Heart right ventricle (tissue), 16 donors: ENCODE data around the gene HINT3. TPM values are rescaled to one million over a fixed set of nuclear protein-coding genes. Genes with fewer than 3 reads are reported as not detected.
A peak's percentile ranks its signal among the peaks of the same experiment; 100 is the strongest.

ENCODE experiments used
- ATAC-seq, 8 donors: fragments of 200-7000 bp; cut with Tn5 transposase; one replicate each; pipeline ENCODE4 v1.9.1; 2020; ENCODE audit warnings: mild to moderate bottlenecking in 8 of 8, moderate library complexity in 8 of 8, moderate number of reproducible peaks in 1 of 8
- DNase-seq, 2 donors: peaks; one replicate each; pipeline ENCODE4 v3.0.0-alpha.2; 2020
- H3K27ac ChIP-seq, 10 donors: fragments of 200-600 bp; sonication (generic) in 2 of 10; one replicate each; pipeline versions ENCODE4 v1.5.0 to v1.8.0; 2020 to 2022; ENCODE audit warnings: mild to moderate bottlenecking in 3 of 10
- H3K27me3 ChIP-seq, 7 donors: fragments of 200-600 bp; one replicate each; pipeline ENCODE4 v1.8.0; 2021 to 2022; ENCODE audit warnings: mild to moderate bottlenecking in 2 of 7
- H3K36me3 ChIP-seq, 9 donors: fragments of 200-600 bp; sonication (generic) in 1 of 9; one replicate each; pipeline versions ENCODE4 v1.5.0 to v1.8.0; 2020 to 2022; ENCODE audit warnings: mild to moderate bottlenecking in 2 of 9
- H3K4me1 ChIP-seq, 9 donors: fragments of 200-600 bp; sonication (generic) in 1 of 9; one replicate each; pipeline versions ENCODE4 v1.5.0 to v1.8.0; 2020 to 2022; ENCODE audit warnings: mild to moderate bottlenecking in 4 of 9
- H3K4me3 ChIP-seq, 10 donors: fragments of 200-600 bp; sonication (generic) in 2 of 10; one replicate each; pipeline versions ENCODE4 v1.5.0 to v1.8.0; 2020 to 2022; ENCODE audit warnings: mild to moderate bottlenecking in 7 of 10, moderate library complexity in 2 of 10
- H3K9me3 ChIP-seq, 11 donors: fragments of 200-600 bp in 10 of 11; sonication (generic) in 2 of 11; one replicate each; pipeline versions ENCODE4 v1.5.0 to v1.8.0; 2013 to 2022; ENCODE audit warnings: mild to moderate bottlenecking in 2 of 11, control low read depth in 1 of 11, moderate library complexity in 1 of 11
- WGBS, 2 donors: extraction: QIAGEN DNeasy Blood & Tissue Kit; methylation state at CpG; one replicate each; pipeline ENCODE4 v1.1.7; 2013; ENCODE audit warnings: inconsistent platforms in 1 of 2; 5-methylcytosine and 5-hydroxymethylcytosine counted together
- intact Hi-C, 10 donors: fragments of 100-400 bp; cut with DNase I; formaldehyde crosslinking; loops; one replicate each; pipeline versions ENCODE4 v1.11.1 to v1.14.2; 2022
- polyA plus RNA-seq, 2 donors: library from polyadenylated mRNA; stranded (reverse); fragments of 200-250 nt; gene quantifications; one replicate each; pipeline ENCODE4 v1.2.3, GENCODE V29; 2013
- total RNA-seq, 10 donors: library from RNA; stranded (reverse); fragmentation: NEBNext Ultra II Directional in 3 of 10; extraction: Animal tissue kit (Norgen Biotek cat#: 25700) in 3 of 10; gene quantifications; one replicate each; pipeline versions ENCODE4 v1.2.1 to v1.2.4, GENCODE V29; 2021 to 2023
- TF ChIP-seq, protein P1 (sequence below), 9 donors: fragments of 200-600 bp; sonication (generic) in 2 of 9; IDR thresholded peaks; one replicate each; pipeline versions ENCODE4 v1.5.0 to v1.8.0; 2021 to 2022; ENCODE audit warnings: antibody characterized with exemption in 9 of 9, mild to moderate bottlenecking in 5 of 9, moderate library complexity in 1 of 9
- donor health status: Arrhythmogenic right ventricular cardiomyopathy.
- donor health status: ischemic (EF 13 %, LVEDD 7.1; RV severe dilation, severe dysfunction).
- donor health status: healthy with polysubstance abuse.
- donor health status: DM: no; HTN: yes; CAD: no.
- donor health status: DM: no; HTN: no; CAD: no.
- donor health status: ischemic (EF 25% LVEDD 6.9; RV normal size, moderate dysfunction).
- donor health status: ischemic (EF 25% LVEDD 5.7; RV mildly dilated, moderate dysfunction).
- donor health status: healthy.
- donor health status: DM: yes; HTN: yes; CAD: no.
- donor health status: Ischemic cardiomyopathy.
- donor health status: ischemic (EF 35%, LVEDD 5.7; RV mildly dilated, moderate dysfunction).
- donor health status: nonischemic (EF 11% LVEDD 7.7; RV severe dilation, severe dysfunction).
- donor health status: DM: yes; HTN: yes; CAD: no.
- donor health status: PGD.
- donor health status: ischemic (EF 29% LVEDD 5.4; RV normal size, mild dysfunction).
- donor health status: nonischemic (EF 23%, LVEDD 6.1; RV moderate dilation, normal function).

The HINT3 gene
- total and polyA plus RNA-seq, 12 donors: 6.2 to 41.6 (median 33.6) TPM

DNA sequence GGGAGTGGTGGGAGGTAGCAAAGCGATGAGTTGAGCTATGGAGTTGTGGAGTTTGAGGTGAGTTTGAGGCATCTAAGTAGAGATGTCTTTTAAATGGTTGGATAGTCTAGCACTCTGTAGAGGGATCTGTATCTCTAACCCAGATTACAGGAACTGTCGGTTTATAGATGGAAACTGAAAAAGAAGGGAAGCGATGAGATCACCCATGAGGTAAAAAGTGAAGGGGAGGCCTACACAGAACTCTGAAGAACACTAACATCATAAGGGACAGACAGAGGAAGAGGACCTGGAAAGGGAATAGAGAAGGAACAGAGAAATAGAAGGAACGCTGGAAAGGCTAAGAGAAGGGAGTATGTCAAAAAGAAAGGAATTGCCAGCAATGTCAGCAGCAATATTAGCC, 2.5 kb downstream of the HINT3 start:
- peaks cover 0 to 30% (median 24%) of the 10 kb centered on the region in 9 donors for H3K4me1 ChIP-seq
- H3K36me3 ChIP-seq: peaks cover 0 to 8% (median 0%) of the 10 kb centered on the region in 9 donors
- TF ChIP-seq, protein P1, sequence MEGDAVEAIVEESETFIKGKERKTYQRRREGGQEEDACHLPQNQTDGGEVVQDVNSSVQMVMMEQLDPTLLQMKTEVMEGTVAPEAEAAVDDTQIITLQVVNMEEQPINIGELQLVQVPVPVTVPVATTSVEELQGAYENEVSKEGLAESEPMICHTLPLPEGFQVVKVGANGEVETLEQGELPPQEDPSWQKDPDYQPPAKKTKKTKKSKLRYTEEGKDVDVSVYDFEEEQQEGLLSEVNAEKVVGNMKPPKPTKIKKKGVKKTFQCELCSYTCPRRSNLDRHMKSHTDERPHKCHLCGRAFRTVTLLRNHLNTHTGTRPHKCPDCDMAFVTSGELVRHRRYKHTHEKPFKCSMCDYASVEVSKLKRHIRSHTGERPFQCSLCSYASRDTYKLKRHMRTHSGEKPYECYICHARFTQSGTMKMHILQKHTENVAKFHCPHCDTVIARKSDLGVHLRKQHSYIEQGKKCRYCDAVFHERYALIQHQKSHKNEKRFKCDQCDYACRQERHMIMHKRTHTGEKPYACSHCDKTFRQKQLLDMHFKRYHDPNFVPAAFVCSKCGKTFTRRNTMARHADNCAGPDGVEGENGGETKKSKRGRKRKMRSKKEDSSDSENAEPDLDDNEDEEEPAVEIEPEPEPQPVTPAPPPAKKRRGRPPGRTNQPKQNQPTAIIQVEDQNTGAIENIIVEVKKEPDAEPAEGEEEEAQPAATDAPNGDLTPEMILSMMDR (IDR thresholded peaks at IDR 0.05): no peak
- H3K27me3 ChIP-seq: no peaks in the 10 kb centered on the region
- ATAC-seq (no peak), DNase-seq (no peak)
- H3K27ac ChIP-seq: peak overlapping the region in 1 of 10 donors; percentile 6
- no peak overlapping the region for H3K4me3 ChIP-seq
- WGBS, 2 donors: 86 to 92% methylated on average over 4 of the region's 4 CpGs
- no peaks in the 10 kb centered on the region for H3K9me3 ChIP-seq
- intact Hi-C loops: loop anchor here in 8 of 10 donors (5.0 to 10.0 kb wide), 11 partner anchors 42 to 657 kb away; partner anchors contain the start of genes NCOA7 (in 3 of the 8) and HDDC2 (in 2 of the 8)

DNA sequence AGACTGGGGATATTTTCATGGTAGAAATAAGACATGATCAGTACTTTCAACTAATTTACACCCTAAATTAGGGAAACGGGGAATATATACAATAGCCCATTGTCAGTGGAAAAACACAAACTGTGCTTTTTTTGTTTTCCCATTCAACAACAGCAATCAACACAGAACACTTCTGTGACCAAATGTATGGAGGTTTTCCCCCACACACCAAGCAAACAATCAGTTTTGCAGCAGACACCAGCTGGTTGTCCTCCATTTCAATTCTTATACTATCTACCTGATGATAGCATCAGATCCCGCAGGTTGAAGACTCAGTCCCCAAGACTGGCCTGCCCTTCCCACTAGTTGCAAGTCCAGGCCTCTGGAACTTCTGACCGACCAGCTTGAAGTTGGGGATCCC, 4.5 kb downstream of the HINT3 start:
- H3K4me1 ChIP-seq: peaks cover 0 to 26% (median 24%) of the 10 kb centered on the region in 9 donors
- H3K9me3 ChIP-seq: no peaks in the 10 kb centered on the region
- no peak overlapping the region for H3K4me3 ChIP-seq
- peaks cover 0 to 8% (median 0%) of the 10 kb centered on the region in 9 donors for H3K36me3 ChIP-seq
- no peak overlapping the region for H3K27ac ChIP-seq
- DNase-seq (no peak), ATAC-seq (no peak)
- WGBS, 2 donors: 93 to 94% methylated on average over 3 of the region's 3 CpGs
- TF ChIP-seq, protein P1 (IDR thresholded peaks at IDR 0.05): no peak
- H3K27me3 ChIP-seq: no peaks in the 10 kb centered on the region
- intact Hi-C loops: loop anchor here in 2 of 10 donors (5.0 kb wide), 1 partner anchor 174 kb away; no protein-coding TSS in a partner anchor

DNA sequence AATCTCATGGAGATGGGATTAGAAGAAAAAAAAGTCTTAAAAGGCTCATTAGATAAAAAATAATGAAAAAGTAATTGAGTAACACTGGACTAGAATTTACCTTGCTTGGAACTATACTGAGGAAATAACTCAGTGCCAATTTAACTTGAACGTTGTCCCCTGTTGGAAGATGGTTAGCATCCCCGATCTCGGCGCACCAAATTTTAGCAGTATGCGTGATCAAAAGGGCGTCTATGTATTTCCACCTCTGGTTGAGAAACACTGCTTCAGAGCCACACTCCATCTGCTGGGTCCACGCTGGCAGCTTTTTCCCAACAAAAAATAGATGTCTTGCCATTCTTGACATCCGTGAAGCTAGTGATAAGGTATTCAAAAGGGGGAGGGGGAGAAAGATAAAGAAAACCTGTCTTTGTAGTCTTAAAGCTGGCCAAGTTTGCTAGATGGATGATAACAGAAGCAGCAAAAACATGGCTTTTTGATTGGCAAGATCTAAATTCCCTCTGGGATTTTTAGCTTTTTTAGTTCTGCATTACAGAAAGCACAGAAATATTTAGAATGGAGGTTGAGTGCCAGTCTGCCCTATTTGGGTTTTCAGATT, 6.4 kb downstream of the HINT3 start:
- intact Hi-C loops: loop anchor here in 2 of 10 donors (5.0 kb wide), 1 partner anchor 176 kb away; no protein-coding TSS in a partner anchor
- TF ChIP-seq, protein P1 (IDR thresholded peaks at IDR 0.05): no peak
- no peak overlapping the region for H3K4me3 ChIP-seq
- peaks cover 0 to 21% (median 0%) of the 10 kb centered on the region in 9 donors for H3K36me3 ChIP-seq
- H3K27ac ChIP-seq: no peak overlapping the region
- ATAC-seq (no peak), DNase-seq (no peak)
- no peaks in the 10 kb centered on the region for H3K9me3 ChIP-seq
- 80 to 81% methylated on average over 8 of the region's 8 CpGs for WGBS, 2 donors
- no peaks in the 10 kb centered on the region for H3K27me3 ChIP-seq
- peaks cover 0 to 19% (median 14%) of the 10 kb centered on the region in 9 donors for H3K4me1 ChIP-seq

DNA sequence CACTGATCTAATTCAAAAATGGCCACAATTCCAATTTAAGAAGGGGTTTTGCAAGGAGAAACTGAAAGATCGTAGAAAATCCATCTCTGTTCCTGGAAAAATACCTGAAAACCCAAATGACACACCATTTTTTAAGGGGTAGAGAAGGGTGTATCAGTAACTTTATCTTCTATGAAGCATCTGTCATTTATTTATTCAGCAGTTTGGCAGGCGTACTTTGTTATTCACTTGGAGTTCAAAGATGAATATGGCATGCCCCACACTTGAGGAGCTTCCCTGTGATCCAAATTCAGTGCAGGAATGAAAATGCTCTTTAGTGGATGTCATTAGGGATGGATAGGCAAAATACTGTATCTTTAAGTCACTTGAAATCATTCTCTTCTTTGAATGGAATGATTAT, 7.2 kb downstream of the HINT3 start:
- H3K4me1 ChIP-seq: peaks cover 0 to 10% (median 6%) of the 10 kb centered on the region in 9 donors
- TF ChIP-seq, protein P1 (IDR thresholded peaks at IDR 0.05): no peak
- H3K9me3 ChIP-seq: no peaks in the 10 kb centered on the region
- DNase-seq (no peak), ATAC-seq (no peak)
- H3K27me3 ChIP-seq: no peaks in the 10 kb centered on the region
- H3K36me3 ChIP-seq: peaks cover 0 to 30% (median 7%) of the 10 kb centered on the region in 9 donors
- intact Hi-C loops: loop anchor here in 2 of 10 donors (5.0 kb wide), 1 partner anchor 177 kb away; no protein-coding TSS in a partner anchor
- no peak overlapping the region for H3K27ac ChIP-seq
- WGBS, 2 donors: 81 to 84% methylated on average over 2 of the region's 2 CpGs
- no peak overlapping the region for H3K4me3 ChIP-seq
